Activated CD4-positive, alpha-beta memory T cell treated with anti-CD3 and anti-CD28 coated beads for 36 hours (primary cell): ENCODE data around the gene DPYSL4. TPM values are rescaled to one million over a fixed set of nuclear protein-coding genes. Genes with fewer than 3 reads are reported as not detected.

ENCODE experiments used
- CTCF ChIA-PET: fragments of 350-600 bp; sonication (Branson Sonifier 250); formaldehyde crosslinking; loops from one replicate; lab custom pipeline; 2021; ENCODE audit warnings: antibody characterized with exemption, inconsistent platforms; lab: Charles Lee
- POLR2A ChIA-PET: fragments of 350-600 bp; sonication (Branson Sonifier 250); formaldehyde crosslinking; loops from one replicate; lab custom pipeline; 2021; ENCODE audit warnings: antibody characterized with exemption; lab: Charles Lee
- DNase-seq: peaks from one replicate; pipeline ENCODE4 v3.0.0-alpha.2; 2020
- H3K27ac Mint-ChIP-seq: one replicate; pipeline ENCODE4 v1.8.0; 2021; ENCODE audit warnings: mixed read lengths
- H3K27me3 Mint-ChIP-seq: one replicate; pipeline ENCODE4 v1.8.0; 2021; ENCODE audit warnings: mixed read lengths
- H3K36me3 Mint-ChIP-seq: one replicate; pipeline ENCODE4 v1.8.0; 2021; ENCODE audit warnings: mixed read lengths
- H3K4me1 Mint-ChIP-seq: one replicate; pipeline ENCODE4 v1.8.0; 2021; ENCODE audit warnings: low read depth, mixed read lengths
- H3K4me3 Mint-ChIP-seq: one replicate; pipeline ENCODE4 v1.8.0; 2021; ENCODE audit warnings: mild to moderate bottlenecking, mixed read lengths
- H3K9me3 Mint-ChIP-seq: one replicate; pipeline ENCODE4 v1.8.0; 2021; ENCODE audit warnings: mixed read lengths
- intact Hi-C: fragments of 100-400 bp; cut with micrococcal nuclease; formaldehyde crosslinking; loops from one replicate; pipeline ENCODE4 v1.15.1; 2023
- total RNA-seq, 2 experiments: library from RNA; stranded (reverse); gene quantifications; one replicate each; pipeline ENCODE4 v1.2.3, GENCODE V29; 2021

Gene DPYSL4
- total RNA-seq, 2 experiments from 2014 or later: 7.0 to 7.2 TPM

- Mint-ChIP-seq H3K36me3 (no peaks in the 10 kb centered on the region), H3K27me3 (no peaks in the 10 kb centered on the region), H3K27ac (no peak overlapping the region), H3K4me3 (no peak overlapping the region), H3K4me1 (no peaks in the 10 kb centered on the region), H3K9me3 (no peaks in the 10 kb centered on the region)
- no peak for DNase-seq
- ChIA-PET CTCF (no interaction called here), POLR2A (no interaction called here)
- intact Hi-C loops: no loop called here
Measured at GRCh38 chr10:132198068-132198370, 11.3 kb downstream of the DPYSL4 start.

- ChIA-PET CTCF (no interaction called here), POLR2A (no interaction called here)
- H3K27ac Mint-ChIP-seq: no peak overlapping the region
- no peaks in the 10 kb centered on the region for H3K27me3 Mint-ChIP-seq
- no peaks in the 10 kb centered on the region for H3K36me3 Mint-ChIP-seq
- H3K4me3 Mint-ChIP-seq: no peak overlapping the region
- intact Hi-C loops: no loop called here
- no peak for DNase-seq
- H3K9me3 Mint-ChIP-seq: no peaks in the 10 kb centered on the region
- H3K4me1 Mint-ChIP-seq: no peaks in the 10 kb centered on the region
Measured at GRCh38 chr10:132198381-132199181, 11.8 kb downstream of the DPYSL4 start.

- Mint-ChIP-seq H3K27me3 (no peaks in the 10 kb centered on the region), H3K9me3 (no peaks in the 10 kb centered on the region), H3K4me1 (no peaks in the 10 kb centered on the region), H3K36me3 (no peaks in the 10 kb centered on the region), H3K4me3 (no peak overlapping the region), H3K27ac (no peak overlapping the region)
- no peak for DNase-seq
- intact Hi-C loops: no loop called here
- ChIA-PET CTCF (no interaction called here), POLR2A (no interaction called here)
Measured at GRCh38 chr10:132199268-132199853, 12.6 kb downstream of the DPYSL4 start.

- H3K27ac Mint-ChIP-seq: no peak overlapping the region
- CTCF ChIA-PET: no interaction called here
- no peaks in the 10 kb centered on the region for H3K36me3 Mint-ChIP-seq
- no peak overlapping the region for H3K4me3 Mint-ChIP-seq
- POLR2A ChIA-PET: no interaction called here
- no peaks in the 10 kb centered on the region for H3K9me3 Mint-ChIP-seq
- H3K27me3 Mint-ChIP-seq: no peaks in the 10 kb centered on the region
- intact Hi-C loops: no loop called here
- no peak for DNase-seq
- H3K4me1 Mint-ChIP-seq: no peaks in the 10 kb centered on the region
Measured at GRCh38 chr10:132199854-132200311, 13.1 kb downstream of the DPYSL4 start.

- Mint-ChIP-seq H3K9me3 (no peaks in the 10 kb centered on the region), H3K27ac (no peak overlapping the region), H3K36me3 (no peaks in the 10 kb centered on the region), H3K4me3 (no peak overlapping the region), H3K27me3 (no peaks in the 10 kb centered on the region), H3K4me1 (no peaks in the 10 kb centered on the region)
- intact Hi-C loops: no loop called here
- ChIA-PET POLR2A (no interaction called here), CTCF (interaction anchor here (1.0 kb wide), 1 partner anchor 59 kb away, joined by 3 read pairs; no protein-coding TSS in a partner anchor)
- no peak for DNase-seq
Measured at GRCh38 chr10:132200344-132201110, 13.8 kb downstream of the DPYSL4 start.

- no peak overlapping the region for H3K27ac Mint-ChIP-seq
Measured at GRCh38 chr10:132201111-132201969, 14.6 kb downstream of the DPYSL4 start.

GRCh38 chr10:132202070-132202970 is 15.6 kb downstream of the DPYSL4 start:
- Mint-ChIP-seq H3K4me3 (no peak overlapping the region), H3K4me1 (no peaks in the 10 kb centered on the region), H3K36me3 (no peaks in the 10 kb centered on the region), H3K9me3 (no peaks in the 10 kb centered on the region), H3K27me3 (no peaks in the 10 kb centered on the region), H3K27ac (no peak overlapping the region)
- CTCF ChIA-PET: no interaction called here
- no peak for DNase-seq
- POLR2A ChIA-PET: no interaction called here
- intact Hi-C loops: no loop called here

More at GRCh38 chr10:132201111-132201969, 14.6 kb downstream of the DPYSL4 start:
- no peak overlapping the region for H3K4me3 Mint-ChIP-seq
- CTCF ChIA-PET: interaction anchor here (1.0 kb wide), 1 partner anchor 59 kb away, joined by 3 read pairs; no protein-coding TSS in a partner anchor
- POLR2A ChIA-PET: no interaction called here
- H3K36me3 Mint-ChIP-seq: no peaks in the 10 kb centered on the region
- intact Hi-C loops: no loop called here
- no peak for DNase-seq
- H3K27me3 Mint-ChIP-seq: no peaks in the 10 kb centered on the region
- H3K9me3 Mint-ChIP-seq: no peaks in the 10 kb centered on the region
- no peaks in the 10 kb centered on the region for H3K4me1 Mint-ChIP-seq

GRCh38 chr10:132203256-132204077 is 16.7 kb downstream of the DPYSL4 start:
- H3K4me3 Mint-ChIP-seq: no peak overlapping the region
- intact Hi-C loops: no loop called here
- no peak for DNase-seq
- no peaks in the 10 kb centered on the region for H3K36me3 Mint-ChIP-seq
- ChIA-PET POLR2A (no interaction called here), CTCF (no interaction called here)
- no peaks in the 10 kb centered on the region for H3K4me1 Mint-ChIP-seq
- no peak overlapping the region for H3K27ac Mint-ChIP-seq
- H3K9me3 Mint-ChIP-seq: no peaks in the 10 kb centered on the region
- H3K27me3 Mint-ChIP-seq: no peaks in the 10 kb centered on the region

- no peaks in the 10 kb centered on the region for H3K27me3 Mint-ChIP-seq
- CTCF ChIA-PET: no interaction called here
- POLR2A ChIA-PET: no interaction called here
- no peak overlapping the region for H3K27ac Mint-ChIP-seq
- no peak overlapping the region for H3K4me3 Mint-ChIP-seq
- no peaks in the 10 kb centered on the region for H3K4me1 Mint-ChIP-seq
- no peak for DNase-seq
- H3K36me3 Mint-ChIP-seq: no peaks in the 10 kb centered on the region
- H3K9me3 Mint-ChIP-seq: no peaks in the 10 kb centered on the region
- intact Hi-C loops: no loop called here
Measured at GRCh38 chr10:132204078-132204780, 17.5 kb downstream of the DPYSL4 start.

- DNase-seq: no peak
- Mint-ChIP-seq H3K4me1 (no peaks in the 10 kb centered on the region), H3K4me3 (no peak overlapping the region), H3K27me3 (no peaks in the 10 kb centered on the region), H3K36me3 (no peaks in the 10 kb centered on the region), H3K27ac (no peak overlapping the region), H3K9me3 (no peaks in the 10 kb centered on the region)
- POLR2A ChIA-PET: no interaction called here
- intact Hi-C loops: no loop called here
- CTCF ChIA-PET: no interaction called here
Measured at GRCh38 chr10:132204781-132205473, 18.2 kb downstream of the DPYSL4 start.
